Measurements from ENCODE around the gene SCRN1.

The SCRN1 gene

GRCh38 chr7:29921404-29922010 lies 68.1 kb downstream of the SCRN1 start:
- peaks cover 0 to 2% of the 10 kb centered on the region in 2 donors for H3K36me3 ChIP-seq (ENCODE audit: control insufficient read depth in 2 of 2, insufficient read depth in 2 of 2, low read length in 2 of 2)
- H3K9me3 ChIP-seq (ENCODE audit: control insufficient read depth in 2 of 2, low read length in 2 of 2): no peaks in the 10 kb centered on the region
- H3K27me3 ChIP-seq (ENCODE audit: control insufficient read depth in 2 of 2, insufficient read depth in 2 of 2, low read length in 2 of 2): no peaks in the 10 kb centered on the region
- H3K4me3 ChIP-seq (ENCODE audit: low read length in 2 of 2): no peak overlapping the region
- no peak overlapping the region for H3K27ac ChIP-seq (ENCODE audit: low read depth in 2 of 2, low read length in 2 of 2)
- no peak overlapping the region for H3K9ac ChIP-seq (ENCODE audit: low read depth in 1 of 2, low read length in 2 of 2)
- no peaks in the 10 kb centered on the region for H3K4me1 ChIP-seq (ENCODE audit: control insufficient read depth in 2 of 2, insufficient read depth in 2 of 2, low read length in 2 of 2)

GRCh38 chr7:29920491-29920890 lies 69.1 kb downstream of the SCRN1 start:
- no peak overlapping the region for H3K9ac ChIP-seq (ENCODE audit: low read depth in 1 of 2, low read length in 2 of 2)
- H3K4me1 ChIP-seq (ENCODE audit: control insufficient read depth in 2 of 2, insufficient read depth in 2 of 2, low read length in 2 of 2): no peaks in the 10 kb centered on the region
- H3K36me3 ChIP-seq (ENCODE audit: control insufficient read depth in 2 of 2, insufficient read depth in 2 of 2, low read length in 2 of 2): peaks cover 0 to 2% of the 10 kb centered on the region in 2 donors
- H3K9me3 ChIP-seq (ENCODE audit: control insufficient read depth in 2 of 2, low read length in 2 of 2): no peaks in the 10 kb centered on the region
- no peaks in the 10 kb centered on the region for H3K27me3 ChIP-seq (ENCODE audit: control insufficient read depth in 2 of 2, insufficient read depth in 2 of 2, low read length in 2 of 2)
- H3K4me3 ChIP-seq (ENCODE audit: low read length in 2 of 2): no peak overlapping the region
- H3K27ac ChIP-seq (ENCODE audit: low read depth in 2 of 2, low read length in 2 of 2): no peak overlapping the region

GRCh38 chr7:29919790-29920189 lies 69.8 kb downstream of the SCRN1 start:
- Histone ChIP-seq H3K36me3 (ENCODE audit: control insufficient read depth in 2 of 2, insufficient read depth in 2 of 2, low read length in 2 of 2) (peaks cover 0 to 2% of the 10 kb centered on the region in 2 donors), H3K27me3 (ENCODE audit: control insufficient read depth in 2 of 2, insufficient read depth in 2 of 2, low read length in 2 of 2) (no peaks in the 10 kb centered on the region), H3K9ac (ENCODE audit: low read depth in 1 of 2, low read length in 2 of 2) (no peak overlapping the region), H3K4me3 (ENCODE audit: low read length in 2 of 2) (no peak overlapping the region), H3K9me3 (ENCODE audit: control insufficient read depth in 2 of 2, low read length in 2 of 2) (no peaks in the 10 kb centered on the region), H3K27ac (ENCODE audit: low read depth in 2 of 2, low read length in 2 of 2) (no peak overlapping the region), H3K4me1 (ENCODE audit: control insufficient read depth in 2 of 2, insufficient read depth in 2 of 2, low read length in 2 of 2) (no peaks in the 10 kb centered on the region)

- Histone ChIP-seq H3K9ac (ENCODE audit: low read depth in 1 of 2, low read length in 2 of 2) (no peak overlapping the region), H3K4me1 (ENCODE audit: control insufficient read depth in 2 of 2, insufficient read depth in 2 of 2, low read length in 2 of 2) (no peaks in the 10 kb centered on the region), H3K9me3 (ENCODE audit: control insufficient read depth in 2 of 2, low read length in 2 of 2) (no peaks in the 10 kb centered on the region), H3K27me3 (ENCODE audit: control insufficient read depth in 2 of 2, insufficient read depth in 2 of 2, low read length in 2 of 2) (no peaks in the 10 kb centered on the region), H3K4me3 (ENCODE audit: low read length in 2 of 2) (no peak overlapping the region), H3K36me3 (ENCODE audit: control insufficient read depth in 2 of 2, insufficient read depth in 2 of 2, low read length in 2 of 2) (no peaks in the 10 kb centered on the region), H3K27ac (ENCODE audit: low read depth in 2 of 2, low read length in 2 of 2) (no peak overlapping the region)
Observed at GRCh38 chr7:29918850-29919249, 70.8 kb downstream of the SCRN1 start.

DNA sequence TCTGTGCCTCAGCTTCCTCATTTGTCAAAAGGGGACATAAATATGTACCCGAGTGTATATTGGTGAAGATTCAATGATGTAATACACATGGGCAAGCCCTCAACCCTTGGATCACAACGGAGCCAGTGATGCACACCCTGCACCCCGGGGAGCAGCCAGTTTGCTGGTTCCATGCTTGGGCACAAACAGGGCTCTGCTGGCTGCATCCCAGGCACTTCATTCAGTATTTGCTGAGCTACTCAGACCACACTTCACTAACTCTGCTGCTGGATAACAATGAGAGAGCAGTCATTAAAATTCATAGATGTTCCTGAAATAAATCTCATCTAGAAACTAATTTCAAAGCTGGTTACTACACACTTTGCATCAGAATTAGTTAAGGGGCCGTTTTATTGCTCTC lies 72.0 kb downstream of the SCRN1 start:
- no peak overlapping the region for H3K4me3 ChIP-seq (ENCODE audit: low read length in 2 of 2)
- no peaks in the 10 kb centered on the region for H3K36me3 ChIP-seq (ENCODE audit: control insufficient read depth in 2 of 2, insufficient read depth in 2 of 2, low read length in 2 of 2)
- no peaks in the 10 kb centered on the region for H3K4me1 ChIP-seq (ENCODE audit: control insufficient read depth in 2 of 2, insufficient read depth in 2 of 2, low read length in 2 of 2)
- H3K9me3 ChIP-seq (ENCODE audit: control insufficient read depth in 2 of 2, low read length in 2 of 2): no peaks in the 10 kb centered on the region
- H3K9ac ChIP-seq (ENCODE audit: low read depth in 1 of 2, low read length in 2 of 2): no peak overlapping the region
- H3K27me3 ChIP-seq (ENCODE audit: control insufficient read depth in 2 of 2, insufficient read depth in 2 of 2, low read length in 2 of 2): no peaks in the 10 kb centered on the region
- no peak overlapping the region for H3K27ac ChIP-seq (ENCODE audit: low read depth in 2 of 2, low read length in 2 of 2)

DNA sequence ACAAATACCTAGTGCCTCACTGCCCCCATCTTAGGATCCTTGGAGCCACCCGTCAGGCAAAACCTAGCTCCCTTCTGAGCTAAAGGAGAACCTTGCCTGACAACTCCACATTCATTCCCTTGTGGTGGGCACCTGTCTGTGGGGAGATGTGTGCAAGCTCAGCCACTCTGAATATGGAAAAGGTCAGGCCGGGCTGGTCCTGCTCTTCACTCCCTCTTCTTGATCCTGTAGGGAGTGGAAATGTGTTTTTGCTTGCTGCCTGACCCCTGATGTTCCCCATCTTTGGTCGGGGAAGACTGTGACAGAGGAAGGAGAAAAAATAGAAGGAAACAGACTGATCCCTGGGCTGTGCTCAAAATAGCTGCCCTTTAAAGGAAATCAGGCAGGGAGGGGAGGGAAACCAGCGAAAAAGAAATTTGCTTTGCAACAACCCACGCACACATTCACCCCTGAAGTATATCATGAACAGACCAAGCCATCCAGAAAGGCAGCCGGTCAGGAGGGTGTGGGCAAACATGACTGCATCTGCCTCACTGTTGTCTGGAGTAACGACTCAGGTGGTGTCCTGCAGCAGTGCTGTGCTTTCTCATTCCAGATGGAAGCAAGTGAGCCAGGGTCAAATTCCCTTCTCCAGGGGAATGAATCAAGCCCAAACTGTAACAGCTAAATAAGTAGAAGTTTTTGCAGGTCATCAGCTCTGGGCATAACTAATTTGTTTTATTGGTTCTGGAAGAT lies 74.0 kb downstream of the SCRN1 start:
- Histone ChIP-seq H3K9ac (ENCODE audit: low read depth in 1 of 2, low read length in 2 of 2) (no peak overlapping the region), H3K9me3 (ENCODE audit: control insufficient read depth in 2 of 2, low read length in 2 of 2) (no peaks in the 10 kb centered on the region), H3K27ac (ENCODE audit: low read depth in 2 of 2, low read length in 2 of 2) (no peak overlapping the region), H3K4me1 (ENCODE audit: control insufficient read depth in 2 of 2, insufficient read depth in 2 of 2, low read length in 2 of 2) (no peaks in the 10 kb centered on the region), H3K27me3 (ENCODE audit: control insufficient read depth in 2 of 2, insufficient read depth in 2 of 2, low read length in 2 of 2) (no peaks in the 10 kb centered on the region), H3K4me3 (ENCODE audit: low read length in 2 of 2) (no peak overlapping the region), H3K36me3 (ENCODE audit: control insufficient read depth in 2 of 2, insufficient read depth in 2 of 2, low read length in 2 of 2) (no peaks in the 10 kb centered on the region)

GRCh38 chr7:29914180-29914579 lies 75.4 kb downstream of the SCRN1 start:
- no peak overlapping the region for H3K4me3 ChIP-seq (ENCODE audit: low read length in 2 of 2)
- no peaks in the 10 kb centered on the region for H3K4me1 ChIP-seq (ENCODE audit: control insufficient read depth in 2 of 2, insufficient read depth in 2 of 2, low read length in 2 of 2)
- H3K36me3 ChIP-seq (ENCODE audit: control insufficient read depth in 2 of 2, insufficient read depth in 2 of 2, low read length in 2 of 2): no peaks in the 10 kb centered on the region
- no peak overlapping the region for H3K9ac ChIP-seq (ENCODE audit: low read depth in 1 of 2, low read length in 2 of 2)
- no peaks in the 10 kb centered on the region for H3K9me3 ChIP-seq (ENCODE audit: control insufficient read depth in 2 of 2, low read length in 2 of 2)
- H3K27ac ChIP-seq (ENCODE audit: low read depth in 2 of 2, low read length in 2 of 2): no peak overlapping the region
- no peaks in the 10 kb centered on the region for H3K27me3 ChIP-seq (ENCODE audit: control insufficient read depth in 2 of 2, insufficient read depth in 2 of 2, low read length in 2 of 2)

DNA sequence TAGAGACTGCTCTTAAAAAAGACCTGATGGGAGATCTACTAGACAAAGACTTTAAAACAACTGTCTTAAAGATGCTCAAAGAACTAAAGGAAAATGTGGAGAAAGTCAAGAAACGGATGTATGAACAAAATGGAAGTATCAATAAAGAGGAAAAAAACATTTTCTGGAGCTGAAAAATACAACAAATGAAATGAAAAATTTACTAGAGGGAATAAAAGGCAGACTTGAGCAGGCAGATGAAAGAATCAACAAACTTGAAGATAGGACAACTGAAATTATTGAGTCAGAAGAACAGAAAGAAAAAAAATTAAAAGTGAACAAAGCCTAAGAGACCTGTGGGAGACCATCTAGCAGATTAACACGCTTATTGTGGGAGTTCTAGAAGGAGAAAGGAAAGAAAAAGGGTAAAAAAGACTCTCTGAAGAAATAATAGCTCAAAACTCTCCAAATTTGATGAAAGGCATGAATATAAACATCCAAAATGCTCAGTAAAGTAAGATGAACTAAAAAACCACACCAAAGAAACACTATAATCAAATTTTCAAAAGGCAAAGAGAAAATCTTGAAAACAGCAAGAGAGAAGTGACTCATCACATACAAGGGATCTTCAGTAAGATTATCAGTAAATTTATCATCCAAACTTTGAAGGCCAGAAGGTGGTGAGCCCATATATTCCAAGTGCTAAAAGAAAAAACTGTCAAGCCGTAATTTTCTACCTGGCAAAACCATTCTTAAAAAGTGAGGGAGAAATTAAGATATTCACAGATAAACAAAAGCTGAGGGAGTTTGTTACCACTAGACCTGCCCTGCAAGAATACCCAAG lies 83.2 kb downstream of the SCRN1 start:
- Histone ChIP-seq H3K4me3 (ENCODE audit: low read length in 2 of 2) (no peak overlapping the region), H3K4me1 (ENCODE audit: control insufficient read depth in 2 of 2, insufficient read depth in 2 of 2, low read length in 2 of 2) (no peaks in the 10 kb centered on the region), H3K9me3 (ENCODE audit: control insufficient read depth in 2 of 2, low read length in 2 of 2) (no peaks in the 10 kb centered on the region), H3K27ac (ENCODE audit: low read depth in 2 of 2, low read length in 2 of 2) (no peak overlapping the region), H3K36me3 (ENCODE audit: control insufficient read depth in 2 of 2, insufficient read depth in 2 of 2, low read length in 2 of 2) (no peaks in the 10 kb centered on the region), H3K27me3 (ENCODE audit: control insufficient read depth in 2 of 2, insufficient read depth in 2 of 2, low read length in 2 of 2) (no peaks in the 10 kb centered on the region), H3K9ac (ENCODE audit: low read depth in 1 of 2, low read length in 2 of 2) (no peak overlapping the region)

DNA sequence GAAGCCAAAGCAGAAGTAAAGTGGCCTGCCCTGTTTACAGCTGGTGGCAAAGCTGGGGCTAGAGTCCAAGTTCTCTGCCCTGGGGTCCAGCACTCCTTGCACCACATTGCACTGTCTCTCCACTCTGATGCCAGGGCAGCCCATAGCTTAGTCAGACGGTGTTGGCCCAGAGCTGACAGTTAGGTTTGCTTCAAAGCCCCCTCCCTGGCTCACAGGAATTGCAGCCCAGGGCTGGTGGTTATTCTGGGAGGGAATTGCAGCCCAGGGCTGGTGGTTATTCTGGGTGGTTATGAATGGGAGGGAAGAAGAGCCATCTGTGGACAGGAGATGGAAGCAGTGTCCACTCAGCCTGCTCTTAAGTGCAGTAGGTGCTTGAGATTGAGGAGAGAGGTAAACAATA lies 88.9 kb downstream of the SCRN1 start:
- H3K9ac ChIP-seq (ENCODE audit: low read depth in 1 of 2, low read length in 2 of 2): no peak overlapping the region
- peaks cover 0 to 3% of the 10 kb centered on the region in 2 donors for H3K27me3 ChIP-seq (ENCODE audit: control insufficient read depth in 2 of 2, insufficient read depth in 2 of 2, low read length in 2 of 2)
- no peak overlapping the region for H3K27ac ChIP-seq (ENCODE audit: low read depth in 2 of 2, low read length in 2 of 2)
- H3K4me3 ChIP-seq (ENCODE audit: low read length in 2 of 2): no peak overlapping the region
- no peaks in the 10 kb centered on the region for H3K9me3 ChIP-seq (ENCODE audit: control insufficient read depth in 2 of 2, low read length in 2 of 2)
- no peaks in the 10 kb centered on the region for H3K36me3 ChIP-seq (ENCODE audit: control insufficient read depth in 2 of 2, insufficient read depth in 2 of 2, low read length in 2 of 2)
- no peaks in the 10 kb centered on the region for H3K4me1 ChIP-seq (ENCODE audit: control insufficient read depth in 2 of 2, insufficient read depth in 2 of 2, low read length in 2 of 2)

DNA sequence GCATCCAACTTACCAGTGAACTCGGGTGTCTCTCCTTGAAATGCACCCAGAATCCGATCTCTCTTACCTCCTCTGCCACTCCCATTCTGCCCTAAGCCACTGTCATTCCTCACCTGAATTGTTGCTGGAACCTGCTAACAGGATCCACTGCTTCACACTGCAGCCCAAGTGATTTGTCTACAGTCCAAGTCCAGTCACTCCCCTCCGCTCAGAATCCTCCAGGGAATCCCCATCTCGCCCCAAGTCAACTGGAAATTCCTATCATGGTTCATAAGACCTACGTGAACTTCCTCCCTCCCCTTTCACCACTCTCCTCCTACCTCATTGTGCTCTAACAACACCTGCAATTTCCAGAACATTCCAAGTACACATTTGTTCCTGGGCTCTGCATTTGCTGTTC lies 91.3 kb downstream of the SCRN1 start:
- no peak overlapping the region for H3K27ac ChIP-seq (ENCODE audit: low read depth in 2 of 2, low read length in 2 of 2)
- H3K36me3 ChIP-seq (ENCODE audit: control insufficient read depth in 2 of 2, insufficient read depth in 2 of 2, low read length in 2 of 2): no peaks in the 10 kb centered on the region
- peaks cover 0 to 3% of the 10 kb centered on the region in 2 donors for H3K27me3 ChIP-seq (ENCODE audit: control insufficient read depth in 2 of 2, insufficient read depth in 2 of 2, low read length in 2 of 2)
- no peak overlapping the region for H3K9ac ChIP-seq (ENCODE audit: low read depth in 1 of 2, low read length in 2 of 2)
- H3K4me3 ChIP-seq (ENCODE audit: low read length in 2 of 2): no peak overlapping the region
- no peaks in the 10 kb centered on the region for H3K4me1 ChIP-seq (ENCODE audit: control insufficient read depth in 2 of 2, insufficient read depth in 2 of 2, low read length in 2 of 2)
- no peaks in the 10 kb centered on the region for H3K9me3 ChIP-seq (ENCODE audit: control insufficient read depth in 2 of 2, low read length in 2 of 2)
